Fibroblast of mammary gland (primary cell): ENCODE measurements around the gene PRSS33.

Source experiments
- DNase-seq: peaks from one replicate; pipeline ENCODE4 v3.0.0-alpha.2; 2010; ENCODE audit warnings: low read depth
- H3K4me3 ChIP-seq: 2 replicates; pipeline ENCODE4 v1.5.1; 2011; ENCODE audit warnings: low read depth, mild to moderate bottlenecking, low read length, moderate library complexity; ENCODE audit not compliant: control insufficient read depth
- TF ChIP-seq, protein P1 (sequence below): conservative IDR thresholded peaks from 2 replicates; pipeline ENCODE4 v1.5.1; 2011; ENCODE audit warnings: low read depth, low read length, inconsistent platforms; ENCODE audit not compliant: control insufficient read depth, insufficient read depth

Gene PRSS33

DNA sequence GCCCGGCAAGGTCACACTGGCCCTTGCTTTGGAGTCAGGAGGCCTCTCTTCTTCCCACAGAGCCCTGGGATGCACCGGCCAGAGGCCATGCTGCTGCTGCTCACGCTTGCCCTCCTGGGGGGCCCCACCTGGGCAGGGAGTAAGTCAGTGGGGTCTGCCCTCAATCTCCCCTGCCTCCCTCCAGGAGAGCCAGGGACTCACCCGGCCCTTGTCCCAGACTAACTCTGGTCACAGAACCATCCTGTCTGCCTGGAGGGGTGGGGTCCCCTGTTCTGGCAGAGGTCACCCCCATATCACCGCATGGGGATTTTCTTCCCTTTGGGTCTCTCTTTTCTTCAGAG, 43.0 kb upstream of the PRSS33 start:
- H3K4me3 ChIP-seq: no peak overlapping the region
- DNase-seq: no peak
- TF ChIP-seq, protein P1, sequence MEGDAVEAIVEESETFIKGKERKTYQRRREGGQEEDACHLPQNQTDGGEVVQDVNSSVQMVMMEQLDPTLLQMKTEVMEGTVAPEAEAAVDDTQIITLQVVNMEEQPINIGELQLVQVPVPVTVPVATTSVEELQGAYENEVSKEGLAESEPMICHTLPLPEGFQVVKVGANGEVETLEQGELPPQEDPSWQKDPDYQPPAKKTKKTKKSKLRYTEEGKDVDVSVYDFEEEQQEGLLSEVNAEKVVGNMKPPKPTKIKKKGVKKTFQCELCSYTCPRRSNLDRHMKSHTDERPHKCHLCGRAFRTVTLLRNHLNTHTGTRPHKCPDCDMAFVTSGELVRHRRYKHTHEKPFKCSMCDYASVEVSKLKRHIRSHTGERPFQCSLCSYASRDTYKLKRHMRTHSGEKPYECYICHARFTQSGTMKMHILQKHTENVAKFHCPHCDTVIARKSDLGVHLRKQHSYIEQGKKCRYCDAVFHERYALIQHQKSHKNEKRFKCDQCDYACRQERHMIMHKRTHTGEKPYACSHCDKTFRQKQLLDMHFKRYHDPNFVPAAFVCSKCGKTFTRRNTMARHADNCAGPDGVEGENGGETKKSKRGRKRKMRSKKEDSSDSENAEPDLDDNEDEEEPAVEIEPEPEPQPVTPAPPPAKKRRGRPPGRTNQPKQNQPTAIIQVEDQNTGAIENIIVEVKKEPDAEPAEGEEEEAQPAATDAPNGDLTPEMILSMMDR: no peak

DNA sequence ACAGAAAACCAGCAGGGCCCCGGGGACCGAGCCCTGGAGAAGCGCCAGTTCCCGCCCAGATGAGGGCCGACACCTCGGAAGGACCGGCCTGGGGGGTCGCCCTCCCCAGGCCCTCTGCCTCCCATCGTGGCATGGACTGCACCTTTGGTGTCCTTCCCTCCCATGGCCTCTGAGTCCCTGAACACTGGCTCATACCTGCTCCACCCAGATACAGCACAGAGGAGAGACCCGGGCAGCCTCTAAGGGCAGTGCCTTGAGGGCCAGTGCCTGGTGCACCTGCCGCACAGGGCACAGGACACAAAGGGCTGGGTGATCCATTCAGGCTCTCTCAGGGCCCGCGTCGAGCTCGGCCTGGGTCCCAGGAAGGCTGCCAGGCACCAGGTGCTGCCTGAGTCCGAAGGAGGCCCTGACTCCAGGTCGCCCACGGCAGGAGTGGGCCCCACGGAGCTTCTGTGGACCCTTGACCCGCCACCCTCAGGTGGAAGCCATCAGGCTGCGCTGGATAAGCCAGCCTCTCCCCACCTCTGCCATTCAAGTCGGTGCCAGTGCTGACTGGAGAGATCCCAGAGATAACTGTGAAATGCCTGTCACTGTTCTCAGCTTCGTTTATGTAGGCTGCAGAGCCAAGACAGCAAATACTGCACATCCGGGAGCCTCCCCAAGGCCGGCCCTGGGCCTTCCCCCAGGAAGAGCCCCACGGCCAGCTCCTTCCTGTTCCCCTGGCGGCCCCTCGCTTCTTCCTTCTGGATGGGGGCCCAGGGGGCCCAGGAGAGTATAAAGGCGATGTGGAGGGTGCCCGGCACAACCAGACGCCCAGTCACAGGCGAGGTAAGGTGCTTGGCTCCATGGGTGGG, 42.4 kb upstream of the PRSS33 start, which contains the start of gene ZG16B:
ZG16B (plus strand) TSS at position 803 of the 854 bp plus-strand sequence. CDS start 139 bp downstream, outside the sequence.
- TF ChIP-seq, protein P1: no peak
- H3K4me3 ChIP-seq: no peak within 1 kb of the TSS
- no peak for DNase-seq

DNA sequence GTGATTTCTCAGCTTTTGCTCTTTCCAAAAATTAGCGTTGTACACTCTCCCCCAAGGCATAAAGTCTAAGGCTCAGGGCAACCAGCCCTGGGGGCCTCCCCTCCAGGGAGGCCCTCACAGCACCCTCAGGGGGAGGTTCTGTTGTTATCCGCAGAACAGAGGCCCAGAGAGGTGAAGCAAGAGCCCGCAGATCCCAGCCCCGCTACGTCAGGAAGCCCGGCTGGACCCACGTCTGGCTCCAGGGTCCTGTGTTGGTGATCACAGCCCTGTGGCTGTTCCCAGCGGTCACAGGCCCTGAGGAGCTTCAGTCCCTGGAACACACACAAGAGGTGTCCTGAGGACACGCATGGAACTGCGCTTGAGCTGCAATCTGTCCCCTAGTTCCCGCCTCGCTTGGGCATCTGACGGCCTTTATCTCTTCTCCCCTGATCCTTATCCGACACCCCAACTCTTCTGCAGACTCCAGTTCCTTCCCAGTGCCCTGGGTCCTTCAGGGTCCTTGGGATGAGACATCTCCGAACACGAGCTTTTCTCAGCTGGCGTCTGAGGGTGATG, 41.6 kb upstream of the PRSS33 start:
- no peak for DNase-seq
- H3K4me3 ChIP-seq: no peak overlapping the region
- TF ChIP-seq, protein P1: no peak

DNA sequence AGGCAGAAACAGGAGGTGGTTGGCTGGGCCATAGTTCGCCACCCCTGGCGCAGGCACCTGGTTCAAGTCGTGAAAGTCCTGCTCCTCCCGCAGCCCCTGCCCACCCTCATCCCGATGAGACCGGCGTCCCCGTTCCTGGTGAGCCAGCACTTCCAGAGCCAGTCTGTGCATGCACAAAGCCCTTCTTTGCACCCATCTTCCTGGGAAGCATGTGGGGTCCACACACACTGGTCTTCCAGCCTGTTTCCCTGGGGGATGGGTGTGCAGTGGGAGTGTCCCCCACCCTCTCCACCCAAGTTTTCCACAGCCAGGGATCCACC, 41.1 kb upstream of the PRSS33 start:
- DNase-seq: no peak
- TF ChIP-seq, protein P1: no peak
- no peak overlapping the region for H3K4me3 ChIP-seq

DNA sequence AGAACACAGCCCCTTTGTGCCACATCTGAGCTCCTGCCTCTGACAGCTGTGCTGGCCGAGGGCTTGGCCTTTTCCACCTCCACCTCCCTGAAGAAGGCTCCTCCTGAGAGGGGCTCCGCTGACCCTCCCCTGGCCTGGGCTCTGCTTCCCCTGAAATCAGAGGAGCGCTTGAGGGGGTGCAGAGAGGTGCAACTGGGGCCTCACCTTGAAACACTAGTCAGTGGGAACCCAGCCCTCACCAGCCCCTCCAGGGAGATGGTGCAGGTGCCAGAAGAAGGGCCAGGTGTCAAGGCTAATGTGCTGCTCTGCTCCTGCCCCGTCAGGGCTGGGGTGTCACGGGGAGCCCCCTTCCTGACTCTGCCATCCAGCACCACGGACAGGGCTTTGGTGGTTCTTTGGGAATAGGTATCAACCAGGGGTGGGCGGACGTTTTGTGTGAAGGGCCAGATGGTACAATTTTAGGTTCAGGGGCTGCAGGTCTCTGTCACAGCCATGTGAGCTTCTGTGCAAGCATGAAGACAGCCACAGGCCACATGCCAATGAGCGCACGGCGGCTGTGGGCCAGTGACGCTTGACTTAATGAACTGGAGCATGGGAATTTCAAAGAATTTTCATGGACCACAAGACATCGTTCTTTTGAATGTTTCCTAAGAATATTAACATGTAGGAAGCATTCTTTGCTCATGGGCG, 40.6 kb upstream of the PRSS33 start:
- TF ChIP-seq, protein P1: no peak
- no peak for DNase-seq
- H3K4me3 ChIP-seq: no peak overlapping the region

DNA sequence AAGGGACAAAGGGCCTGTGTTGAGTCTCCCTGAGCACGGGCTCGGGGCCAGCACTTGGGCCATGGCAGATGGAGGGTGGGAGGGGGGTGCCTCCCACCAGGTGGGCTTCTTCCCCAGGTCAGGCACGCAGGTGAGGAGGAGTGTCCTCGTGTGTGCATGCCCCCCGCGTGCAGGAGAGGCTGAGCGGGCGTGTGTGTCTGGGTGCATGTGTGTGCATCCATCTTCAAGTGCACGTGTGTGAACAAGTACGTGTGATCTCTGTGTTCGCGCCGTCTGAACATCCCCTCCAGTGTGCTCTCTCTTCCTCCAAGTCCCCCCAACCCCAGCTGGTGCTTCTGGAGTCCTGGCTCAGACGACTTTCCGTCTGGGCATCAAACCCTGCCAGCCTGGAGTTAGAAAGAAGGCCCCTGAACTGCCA, 40.0 kb upstream of the PRSS33 start:
- TF ChIP-seq, protein P1: no peak
- no peak for DNase-seq
- H3K4me3 ChIP-seq: no peak overlapping the region
